A673 (cell line): ENCODE results near the gene TECTA. TPM values are rescaled to one million over a fixed set of nuclear protein-coding genes. Genes with fewer than 3 reads are reported as not detected.

Experiments used
- BruUV-seq: library from RNA; stranded (reverse); fragments of 400-500 nt; replicated peaks from 2 replicates; lab custom pipeline; 2021; lab: Mats Ljungman, UMichigan
- CTCF ChIA-PET: fragments of 300-600 bp; sonication (Branson Sonifier 250); formaldehyde crosslinking; loops from one replicate; lab custom pipeline; 2022; ENCODE audit warnings: antibody characterized with exemption; lab: Charles Lee
- POLR2A ChIA-PET: fragments of 300-600 bp; sonication (Branson Sonifier 250); formaldehyde crosslinking; loops from one replicate; lab custom pipeline; 2022; ENCODE audit warnings: antibody characterized with exemption; ENCODE audit not compliant: low non-redundant PET; lab: Charles Lee
- DNase-seq: peaks from one replicate; pipeline ENCODE4 v3.0.0-alpha.2; 2015; ENCODE audit warnings: low spot score
- H3K27ac ChIP-seq: fragments of 200-600 bp; sonication (generic); 2 replicates; pipeline ENCODE4 v1.5.1; 2016; ENCODE audit warnings: mixed run types, low read depth, mild to moderate bottlenecking, mixed read lengths, antibody characterized with exemption, low read length; ENCODE audit not compliant: poor library complexity, severe bottlenecking
- H3K27me3 ChIP-seq: fragments of 200-600 bp; sonication (generic); replicated peaks from 2 replicates; pipeline ENCODE4 v1.6.1; 2017; ENCODE audit warnings: mixed run types, low read depth, mild to moderate bottlenecking, mixed read lengths, antibody characterized with exemption, low read length; ENCODE audit not compliant: insufficient read depth, poor library complexity
- H3K36me3 ChIP-seq: fragments of 200-600 bp; sonication (generic); 2 replicates; pipeline ENCODE4 v1.6.1; 2016; ENCODE audit warnings: mixed run types, mild to moderate bottlenecking, mixed read lengths, antibody characterized with exemption, low read length; ENCODE audit not compliant: insufficient read depth, poor library complexity, severe bottlenecking
- H3K4me1 ChIP-seq: fragments of 200-600 bp; sonication (generic); 2 replicates; pipeline ENCODE4 v1.6.1; 2017; ENCODE audit warnings: mixed run types, mild to moderate bottlenecking, mixed read lengths, antibody characterized with exemption, low read length; ENCODE audit not compliant: insufficient read depth, poor library complexity, severe bottlenecking
- H3K4me3 ChIP-seq: fragments of 200-600 bp; sonication (generic); 2 replicates; pipeline ENCODE4 v1.5.1; 2016; ENCODE audit warnings: low read depth, mixed run types, mild to moderate bottlenecking, mixed read lengths, low read length; ENCODE audit not compliant: poor library complexity, severe bottlenecking
- H3K9me3 ChIP-seq: fragments of 200-600 bp; sonication (generic); 2 replicates; pipeline ENCODE4 v1.6.1; 2016; ENCODE audit warnings: mixed run types, low read depth, mild to moderate bottlenecking, mixed read lengths, antibody characterized with exemption, low read length; ENCODE audit not compliant: poor library complexity, severe bottlenecking
- CTCF ChIP-seq: fragments of 300-800, 200-600 bp; sonication (generic); conservative IDR thresholded peaks from 2 replicates; pipeline ENCODE4 v1.5.1; 2017; ENCODE audit warnings: low read depth, mild to moderate bottlenecking, antibody characterized with exemption, low read length, moderate library complexity, mixed read lengths
- EZH2 ChIP-seq: fragments of 200-600 bp; sonication (generic); IDR thresholded peaks from 2 replicates; pipeline ENCODE4 v1.6.1; 2017; ENCODE audit warnings: borderline replicate concordance, low read depth, mild to moderate bottlenecking, mixed read lengths, antibody characterized with exemption, low read length; ENCODE audit not compliant: poor library complexity, severe bottlenecking
- intact Hi-C: fragments of 100-400 bp; cut with micrococcal nuclease; formaldehyde crosslinking; loops from one replicate; pipeline ENCODE4 v1.10.0; 2022; ENCODE audit not compliant: unreplicated experiment
- total RNA-seq: library from RNA; stranded (reverse); gene quantifications from 2 replicates; pipeline ENCODE4 v1.2.3, GENCODE V29; 2021

Gene TECTA
- total RNA-seq, 1 experiment from 2014 or later, result 0.19 TPM

DNA sequence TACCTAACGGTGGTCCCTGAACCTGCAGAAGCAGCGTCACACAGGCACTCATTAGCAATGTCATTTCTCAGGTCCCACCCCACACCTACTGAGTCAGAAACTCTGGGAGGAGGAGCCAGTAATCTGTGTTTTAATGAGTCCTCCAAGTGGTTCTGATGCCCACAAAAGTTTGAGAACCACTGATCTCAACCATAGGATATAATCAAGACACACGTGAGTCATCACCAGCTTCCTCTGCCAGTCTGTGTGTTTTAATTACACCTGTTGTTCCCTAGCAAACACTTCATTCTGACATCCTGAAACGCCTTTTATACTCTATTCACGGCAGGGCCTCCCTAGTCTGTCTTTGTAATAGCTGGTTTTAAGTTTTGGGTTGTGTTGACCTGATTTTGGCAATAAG, 5.8 kb downstream of the TECTA start:
- BruUV-seq, result no TSS peak
- Histone ChIP-seq H3K9me3 (no peaks in the 10 kb centered on the region), H3K27ac (no peak overlapping the region), H3K36me3 (no peaks in the 10 kb centered on the region), H3K4me3 (no peak overlapping the region), H3K4me1 (no peaks in the 10 kb centered on the region), H3K27me3 (peaks cover 9% of the 10 kb centered on the region)
- TF ChIP-seq EZH2 (no peak), CTCF (no peak)
- intact Hi-C loops, result loop anchor here (10.0 kb wide), 1 partner anchor 172 kb away; no protein-coding TSS in a partner anchor
- ChIA-PET POLR2A (no interaction called here), CTCF (no interaction called here)
- DNase-seq, result no peak

DNA sequence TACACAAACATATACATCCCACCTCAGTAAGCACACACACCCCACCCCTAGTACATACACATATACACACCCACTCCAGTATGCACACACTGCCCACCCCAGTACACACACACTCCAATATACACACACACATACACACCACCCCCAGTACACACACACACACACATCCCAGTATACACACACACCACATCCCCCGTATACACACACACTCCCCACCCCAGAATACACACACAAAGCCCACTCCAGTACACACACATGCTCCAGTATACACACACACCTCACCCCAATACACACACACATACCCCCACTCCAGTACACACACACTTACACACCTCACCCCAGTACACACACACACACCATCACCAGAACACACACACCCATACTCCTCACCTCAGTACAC, 7.4 kb downstream of the TECTA start:
- no peak overlapping the region for H3K4me3 ChIP-seq
- H3K36me3 ChIP-seq, result no peaks in the 10 kb centered on the region
- no peak for DNase-seq
- H3K9me3 ChIP-seq, result no peaks in the 10 kb centered on the region
- CTCF ChIA-PET, result no interaction called here
- intact Hi-C loops, result loop anchor here (10.0 kb wide), 1 partner anchor 174 kb away; no protein-coding TSS in a partner anchor
- peaks cover 16% of the 10 kb centered on the region for H3K27me3 ChIP-seq
- POLR2A ChIA-PET, result no interaction called here
- no peak for TF ChIP-seq CTCF
- no peak overlapping the region for H3K27ac ChIP-seq
- H3K4me1 ChIP-seq, result no peaks in the 10 kb centered on the region
- no TSS peak for BruUV-seq

DNA sequence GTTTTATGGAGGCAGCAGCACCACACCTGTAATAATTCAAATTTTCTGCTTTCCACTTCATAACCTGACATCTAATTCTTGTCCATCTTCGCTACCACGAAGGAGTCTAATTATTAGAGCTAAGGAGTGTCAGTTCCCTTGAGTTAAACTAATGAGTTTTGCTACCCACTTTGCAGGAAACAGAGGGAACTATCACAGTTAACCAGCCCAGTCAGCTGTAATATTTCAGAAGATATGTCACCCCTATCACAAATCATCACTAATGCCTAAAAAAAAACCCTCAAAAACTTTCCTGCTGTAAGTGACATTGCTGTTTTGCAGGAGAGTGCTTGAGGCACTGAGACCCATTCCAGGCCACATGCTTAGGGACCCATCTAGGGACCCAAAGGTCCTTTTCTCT, 8.4 kb downstream of the TECTA start:
- Histone ChIP-seq H3K27me3 (peaks cover 20% of the 10 kb centered on the region), H3K4me1 (no peaks in the 10 kb centered on the region), H3K27ac (no peak overlapping the region), H3K36me3 (no peaks in the 10 kb centered on the region), H3K9me3 (no peaks in the 10 kb centered on the region), H3K4me3 (no peak overlapping the region)
- TF ChIP-seq EZH2, result no peak
- TF ChIP-seq CTCF, result no peak
- intact Hi-C loops, result loop anchor here (10.0 kb wide), 1 partner anchor 175 kb away; no protein-coding TSS in a partner anchor
- ChIA-PET CTCF (no interaction called here), POLR2A (no interaction called here)
- DNase-seq, result no peak
- BruUV-seq, result no TSS peak
